Dedifferentiated amniotic fluid mesenchymal stem cell (primary cell): ENCODE data around the gene RARRES2.
"Not testable (repeated sequence)": the region's sequence is repeated elsewhere in the genome, so short reads cannot be mapped to it uniquely, and the experiment has no call there.

Experiments
- DNase-seq: peaks from one replicate; pipeline ENCODE4 v3.0.0-alpha.2; 2016; ENCODE audit errors: extremely low spot score

The RARRES2 gene

DNA sequence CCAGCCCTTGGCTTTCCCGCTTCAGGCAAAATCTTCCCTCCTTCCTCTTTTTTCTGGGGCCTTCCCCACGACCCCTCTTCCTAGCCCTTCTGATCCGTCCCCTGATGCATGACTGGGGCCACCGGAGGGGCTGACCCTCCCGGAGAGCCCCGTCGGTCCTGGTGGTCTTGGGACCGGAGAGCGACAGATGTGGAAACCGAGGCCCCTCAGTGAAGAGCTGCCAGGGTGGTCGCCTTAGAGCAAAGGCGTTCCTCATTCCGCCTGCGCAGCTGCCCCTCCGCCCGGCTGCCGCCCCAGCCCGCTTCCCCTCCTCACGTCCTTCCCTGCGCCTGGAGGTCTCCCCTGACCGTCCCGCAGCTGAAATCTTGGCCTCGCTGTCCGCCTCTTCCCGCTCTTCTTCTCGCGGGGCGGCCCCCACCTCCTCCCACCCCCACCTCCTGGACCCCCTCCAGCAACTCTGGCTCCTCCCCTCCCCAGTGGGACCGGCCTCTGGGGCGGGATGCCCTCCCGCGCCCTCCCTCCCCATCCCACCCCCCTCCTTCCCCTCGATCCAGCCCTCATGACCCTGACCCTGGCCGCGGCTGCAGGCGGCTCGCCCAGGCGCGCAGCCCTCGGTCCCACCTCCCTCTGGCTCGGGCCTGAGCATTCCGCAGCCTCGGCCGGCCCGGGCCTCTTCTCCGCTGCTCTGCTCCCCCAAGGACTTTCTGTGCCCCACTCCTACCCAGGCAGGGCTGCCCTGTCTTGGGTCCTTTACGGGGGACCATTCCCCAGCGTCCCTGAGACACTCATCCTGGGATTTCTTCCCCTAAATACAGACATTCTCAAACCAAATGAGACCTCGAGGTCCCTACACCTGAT lies at the start of gene RARRES2:
RARRES2 (minus strand) TSS at position 367 of the 858 bp plus-strand sequence. CDS start 1,020 bp downstream, outside the sequence.
- DNase-seq = no peak

DNA sequence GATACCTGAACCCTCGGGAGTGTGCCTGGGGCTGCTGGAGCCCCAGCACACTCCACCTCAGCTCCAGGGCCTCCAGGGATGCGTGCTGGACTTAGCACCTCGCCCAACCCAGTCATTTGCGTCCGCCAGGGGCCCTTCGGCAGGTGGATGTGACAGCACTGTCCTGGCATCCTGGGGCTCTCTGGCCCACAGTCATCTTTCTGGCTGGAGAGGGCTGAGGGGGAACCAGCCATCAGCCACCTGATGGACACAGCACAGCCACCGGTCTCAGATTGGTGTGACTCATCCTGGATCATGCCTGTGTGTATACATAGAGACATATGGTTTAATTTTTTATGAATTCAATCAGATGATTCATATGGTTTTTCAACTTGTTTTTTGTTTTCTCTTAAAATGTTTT lies 48.8 kb upstream of the RARRES2 start:
- DNase-seq = no peak

DNA sequence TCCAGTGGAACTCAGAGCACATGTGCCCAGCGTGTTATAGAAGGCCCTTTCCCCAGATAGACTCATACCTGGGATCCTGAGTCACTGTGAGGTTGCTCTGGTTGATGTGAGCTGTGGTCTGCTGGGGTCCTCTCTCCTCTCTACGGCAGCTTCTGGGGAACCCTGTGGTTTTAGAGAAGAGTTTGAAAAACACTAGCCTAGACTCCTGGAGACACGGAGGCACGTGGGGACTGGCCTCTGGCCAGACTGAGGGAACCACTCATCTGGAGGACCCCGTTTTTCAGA lies 48.0 kb upstream of the RARRES2 start:
- no peak for DNase-seq

DNA sequence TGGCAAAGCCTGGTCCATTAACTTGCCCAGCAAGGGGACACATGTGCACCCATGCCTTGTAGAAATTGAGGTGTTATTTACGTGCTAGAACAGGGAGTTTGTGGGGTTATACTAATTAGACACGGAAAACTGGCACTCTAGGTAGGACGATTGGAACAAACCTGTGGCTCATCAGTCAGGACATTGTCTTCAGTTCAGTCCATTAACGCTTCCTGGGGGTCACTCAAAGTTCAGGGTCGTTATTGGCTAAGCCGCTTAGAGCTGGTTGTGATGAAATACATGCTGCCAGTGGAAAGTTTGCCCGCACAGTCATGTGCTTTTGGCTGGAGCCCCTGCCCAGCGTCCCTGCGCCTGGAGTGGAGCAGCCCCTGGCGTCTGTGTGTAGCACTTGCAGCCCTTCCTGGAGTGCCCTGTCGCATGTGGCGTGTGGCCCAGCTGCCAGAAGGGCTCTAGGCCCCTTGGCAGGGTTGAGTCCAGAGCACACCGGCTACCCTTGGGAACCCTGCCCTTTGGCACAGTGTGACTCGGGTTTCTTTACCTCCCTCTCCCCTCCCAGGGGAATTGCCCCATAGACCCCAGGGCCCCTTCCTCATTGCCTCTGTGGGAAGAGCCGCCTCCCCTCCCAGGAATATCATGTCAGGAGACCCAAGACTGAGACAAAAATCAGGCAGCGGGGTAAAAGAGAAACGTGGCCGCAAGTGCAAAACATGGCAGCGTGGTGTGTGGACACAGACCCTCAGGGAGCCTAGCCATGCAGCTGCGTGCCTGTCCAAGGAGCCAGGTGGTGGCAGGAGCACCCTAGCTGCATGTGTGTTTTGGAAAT lies 47.5 kb upstream of the RARRES2 start:
- DNase-seq = no peak

DNA sequence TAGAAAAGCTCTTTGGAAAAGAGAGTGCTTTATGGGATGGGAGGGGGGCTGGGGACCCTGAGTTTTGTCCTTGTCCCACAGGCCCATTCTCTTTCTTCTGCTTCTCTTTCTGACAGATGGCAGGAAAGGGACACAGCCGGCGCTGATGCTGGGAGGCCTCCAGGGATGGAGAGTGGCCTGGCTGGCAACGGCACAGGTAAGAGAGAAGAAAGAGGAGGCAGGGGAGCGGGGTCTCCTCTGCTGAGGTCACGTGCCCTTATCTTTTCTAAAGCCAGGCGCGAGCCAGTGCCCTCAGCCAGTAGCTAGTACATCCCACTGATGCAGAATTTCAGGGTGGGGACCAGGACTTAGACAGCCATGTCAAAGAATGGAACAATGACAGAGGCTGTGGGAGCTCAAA lies 46.9 kb upstream of the RARRES2 start:
- DNase-seq = no peak

DNA sequence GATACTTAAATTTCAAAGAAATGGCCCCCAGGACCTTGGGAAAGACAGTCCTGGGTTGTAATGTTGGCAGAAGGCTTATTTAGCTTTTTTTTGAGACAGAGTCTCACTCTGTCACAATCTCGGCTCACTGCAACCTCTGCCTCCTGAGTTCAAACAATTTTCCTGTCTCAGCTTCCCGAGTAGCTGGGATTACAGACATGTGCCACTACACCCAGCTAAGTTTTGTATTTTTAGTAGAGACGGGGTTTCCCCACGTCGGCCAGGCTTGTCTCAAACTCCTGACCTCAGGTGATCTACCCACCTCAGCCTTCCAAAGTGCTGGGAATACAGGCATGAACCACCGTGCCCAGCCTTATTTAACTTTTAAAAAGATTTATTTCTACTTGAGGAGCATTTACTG lies 44.5 kb upstream of the RARRES2 start:
- not testable (repeated sequence) for DNase-seq

DNA sequence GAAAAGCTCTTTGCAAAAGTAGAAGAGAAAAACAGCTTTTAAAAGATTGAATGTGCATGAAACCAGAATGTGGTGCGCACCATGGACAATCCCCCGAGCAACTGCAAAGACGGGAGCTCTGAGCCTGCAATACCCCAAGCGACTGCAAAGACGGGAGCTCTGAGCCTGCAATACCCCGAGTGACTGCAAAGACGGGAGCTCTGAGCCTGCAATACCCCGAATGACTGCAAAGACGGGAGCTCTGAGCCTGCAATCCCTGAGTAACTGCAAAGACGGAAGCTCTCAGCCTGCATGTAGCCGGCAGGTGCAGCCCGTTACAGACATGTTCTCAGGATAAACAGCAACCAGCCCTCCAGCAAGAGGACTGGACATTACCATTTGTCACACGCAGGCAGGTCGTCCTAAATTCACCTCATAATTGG lies 43.9 kb upstream of the RARRES2 start:
- no peak for DNase-seq

DNA sequence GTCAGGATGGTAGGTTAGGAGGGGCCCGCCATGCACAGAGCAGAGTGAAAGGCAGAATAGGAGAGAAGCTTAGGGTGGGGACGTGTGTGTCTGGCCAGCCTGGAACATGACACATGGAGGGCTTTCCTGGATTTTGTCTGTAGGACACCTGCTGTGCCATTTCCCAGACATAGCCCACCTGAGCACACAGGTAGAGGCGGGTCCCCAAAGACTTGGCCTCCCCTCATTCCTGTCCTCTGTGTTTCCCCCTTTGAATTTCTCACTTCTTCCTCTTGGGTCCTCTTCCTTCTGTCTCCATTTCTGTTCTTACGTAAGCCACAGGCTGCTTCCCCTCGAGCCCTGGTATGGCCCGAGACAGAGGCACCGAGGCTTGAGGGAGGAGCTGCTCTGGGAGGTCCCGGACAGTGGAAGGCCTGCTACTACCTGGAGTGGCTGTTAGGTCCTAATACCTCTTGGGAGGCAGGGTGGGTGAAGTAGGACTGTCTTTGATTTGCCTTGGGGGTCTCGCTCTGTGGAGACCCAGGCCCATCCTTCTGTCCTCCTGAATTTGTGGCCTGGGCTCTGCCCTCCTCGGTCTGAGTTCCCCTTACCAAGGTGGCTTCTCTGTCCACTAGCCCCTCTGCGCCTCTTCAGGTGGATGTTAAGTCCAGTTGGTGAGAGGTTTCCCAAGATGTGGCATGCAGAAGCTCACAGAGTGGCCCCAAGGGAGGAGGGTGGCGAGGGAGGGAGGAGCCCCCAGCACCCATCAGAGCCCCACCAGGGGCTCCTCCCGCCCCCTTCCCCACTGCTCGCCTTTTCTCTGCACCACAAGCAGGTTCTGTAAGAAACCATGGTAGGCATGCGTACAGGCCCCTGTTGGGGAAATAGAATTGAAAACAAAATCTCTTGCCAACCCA lies 43.2 kb upstream of the RARRES2 start:
- no peak for DNase-seq

DNA sequence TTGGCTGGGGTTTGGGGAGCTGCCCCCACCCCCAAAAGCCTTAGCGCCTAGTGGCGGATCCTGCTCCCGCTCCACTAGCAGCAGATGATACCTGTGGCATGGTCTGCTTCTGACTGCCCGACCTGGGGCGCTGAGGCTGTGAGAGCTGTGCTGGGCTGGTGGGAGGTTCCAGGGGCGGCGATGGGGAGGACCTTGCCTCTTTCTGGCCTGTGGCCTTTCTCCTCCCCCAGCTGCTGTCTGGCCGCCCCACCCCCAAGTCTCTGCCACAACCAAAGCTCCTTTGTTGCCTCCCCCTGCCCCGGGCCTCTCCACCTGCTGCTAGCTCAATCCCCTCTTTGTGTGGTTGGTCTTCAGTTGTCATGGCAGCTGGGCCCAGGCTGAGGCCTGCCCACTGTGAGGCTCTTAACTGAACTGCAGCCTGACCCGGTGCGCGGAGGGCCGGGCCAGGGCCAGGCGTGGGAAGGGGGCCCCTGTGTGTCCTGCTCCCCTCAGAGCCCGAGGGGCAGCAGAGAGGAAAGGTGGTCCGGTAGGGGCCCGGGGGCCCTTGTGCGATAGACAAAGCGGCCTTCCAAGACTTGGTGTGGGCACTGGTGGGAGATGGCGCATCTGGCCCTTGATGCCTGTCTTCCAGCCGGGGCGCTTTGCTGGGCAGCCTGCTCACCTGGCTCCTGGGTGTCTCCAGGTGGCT lies 42.4 kb upstream of the RARRES2 start:
- no peak for DNase-seq

DNA sequence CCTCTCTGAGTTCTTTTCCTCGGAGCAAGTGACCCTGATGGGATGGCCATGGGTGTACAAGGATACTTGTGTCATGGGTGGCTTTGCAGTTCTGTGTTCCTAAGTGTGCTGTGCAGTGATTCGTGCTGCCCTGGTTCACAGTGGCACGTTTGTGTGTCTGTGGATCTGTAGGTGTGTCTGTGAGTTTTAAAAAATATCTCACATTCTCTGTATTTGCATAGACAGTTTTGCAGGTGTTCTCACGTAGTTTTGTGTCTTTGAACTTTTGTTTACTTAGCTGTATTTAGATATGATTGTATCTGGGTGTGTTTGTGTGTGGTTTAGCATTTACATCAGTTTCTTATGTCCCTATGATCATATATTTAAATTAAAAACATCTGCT lies 41.4 kb upstream of the RARRES2 start:
- no peak for DNase-seq

DNA sequence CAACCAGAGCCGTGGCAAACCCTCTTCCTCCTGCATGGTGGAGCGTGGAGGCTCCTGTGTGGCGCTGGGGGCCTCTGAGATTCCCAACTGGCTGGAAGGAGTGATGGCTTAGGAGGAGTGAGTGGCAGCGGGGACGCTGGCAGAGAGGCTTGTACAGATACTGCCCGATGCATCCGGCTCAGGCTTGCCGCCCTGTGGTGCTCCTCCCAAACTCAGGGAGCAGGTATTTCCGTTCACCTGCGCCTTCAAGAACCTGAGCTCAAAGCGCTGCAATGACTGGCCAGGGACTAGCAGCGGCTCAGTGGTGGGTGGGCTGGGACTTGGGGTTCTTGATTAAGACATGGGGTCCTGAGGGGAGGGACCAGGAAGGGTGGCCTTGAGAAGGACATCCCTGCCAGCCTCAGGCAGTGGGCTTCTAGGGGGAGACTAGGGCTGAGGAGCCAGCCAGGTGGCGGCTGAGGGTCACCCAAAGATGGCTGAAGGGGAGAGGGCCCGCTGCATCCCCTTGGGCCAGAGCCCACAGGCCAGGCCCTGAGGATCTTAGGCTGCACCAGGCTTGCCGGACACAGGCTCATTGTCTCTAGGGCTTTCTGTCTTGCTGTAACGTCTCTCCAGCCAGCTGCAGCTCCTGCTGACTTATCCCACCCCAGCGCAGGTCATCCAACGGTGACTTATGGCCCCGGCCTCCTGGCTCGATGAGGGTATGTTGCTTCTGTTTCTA lies 40.9 kb upstream of the RARRES2 start:
- DNase-seq = no peak

DNA sequence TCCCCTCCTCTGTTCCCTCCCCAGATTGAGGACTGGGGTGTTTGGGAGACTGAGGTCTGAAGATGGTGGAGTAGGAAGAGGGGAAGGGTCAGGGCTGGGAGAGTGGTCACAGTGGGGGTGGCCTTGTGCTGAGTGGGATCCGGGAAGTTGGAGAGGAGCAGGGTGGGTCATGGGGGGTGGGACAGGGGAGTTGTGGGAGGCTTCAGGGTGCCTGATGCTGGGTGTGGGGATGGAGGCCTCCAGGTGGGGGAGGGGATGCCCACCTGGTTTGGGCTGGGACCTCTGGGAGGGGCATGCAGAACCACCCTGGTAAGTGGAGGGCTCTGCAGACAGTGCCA lies 40.3 kb upstream of the RARRES2 start:
- no peak for DNase-seq

DNA sequence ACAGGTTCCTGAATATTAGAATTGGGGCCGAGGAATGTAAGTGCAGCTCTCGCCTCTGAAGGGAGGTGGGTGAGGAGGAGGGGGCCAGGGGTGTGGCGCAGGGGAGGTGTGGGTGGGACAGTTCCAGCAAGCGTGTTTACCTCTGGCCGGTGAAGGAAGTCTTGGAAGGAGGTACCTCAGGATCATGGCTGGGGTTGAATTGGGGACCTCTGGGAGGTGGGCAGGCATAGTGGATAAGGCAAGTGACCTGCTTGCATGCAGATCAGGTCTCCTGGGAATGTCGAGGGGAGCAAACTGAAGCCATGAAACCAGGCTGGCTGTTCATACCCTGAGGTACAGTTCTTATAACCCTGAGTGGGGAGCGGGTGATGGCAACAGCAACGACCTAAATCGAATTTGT lies 39.7 kb upstream of the RARRES2 start:
- DNase-seq = no peak

DNA sequence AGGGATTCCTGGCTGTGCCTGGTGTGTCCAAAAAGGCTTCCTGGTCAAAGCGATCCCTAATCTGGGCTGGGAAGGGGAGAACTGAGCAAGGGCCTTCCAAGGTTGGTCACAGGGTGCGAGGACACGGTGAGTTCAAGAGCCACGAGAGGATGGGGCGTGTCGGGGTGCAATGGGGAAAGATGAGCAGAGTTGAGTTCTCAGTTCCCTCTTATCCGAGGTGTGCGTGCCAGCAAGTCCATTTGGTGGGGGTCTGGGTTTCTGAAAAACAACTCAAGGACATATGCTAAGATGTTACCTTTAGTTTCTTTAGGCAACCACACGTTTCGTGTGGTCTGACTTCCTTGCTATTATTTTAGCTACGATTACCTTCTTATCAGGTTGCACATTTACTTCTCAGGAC lies 39.0 kb upstream of the RARRES2 start:
- DNase-seq = no peak

DNA sequence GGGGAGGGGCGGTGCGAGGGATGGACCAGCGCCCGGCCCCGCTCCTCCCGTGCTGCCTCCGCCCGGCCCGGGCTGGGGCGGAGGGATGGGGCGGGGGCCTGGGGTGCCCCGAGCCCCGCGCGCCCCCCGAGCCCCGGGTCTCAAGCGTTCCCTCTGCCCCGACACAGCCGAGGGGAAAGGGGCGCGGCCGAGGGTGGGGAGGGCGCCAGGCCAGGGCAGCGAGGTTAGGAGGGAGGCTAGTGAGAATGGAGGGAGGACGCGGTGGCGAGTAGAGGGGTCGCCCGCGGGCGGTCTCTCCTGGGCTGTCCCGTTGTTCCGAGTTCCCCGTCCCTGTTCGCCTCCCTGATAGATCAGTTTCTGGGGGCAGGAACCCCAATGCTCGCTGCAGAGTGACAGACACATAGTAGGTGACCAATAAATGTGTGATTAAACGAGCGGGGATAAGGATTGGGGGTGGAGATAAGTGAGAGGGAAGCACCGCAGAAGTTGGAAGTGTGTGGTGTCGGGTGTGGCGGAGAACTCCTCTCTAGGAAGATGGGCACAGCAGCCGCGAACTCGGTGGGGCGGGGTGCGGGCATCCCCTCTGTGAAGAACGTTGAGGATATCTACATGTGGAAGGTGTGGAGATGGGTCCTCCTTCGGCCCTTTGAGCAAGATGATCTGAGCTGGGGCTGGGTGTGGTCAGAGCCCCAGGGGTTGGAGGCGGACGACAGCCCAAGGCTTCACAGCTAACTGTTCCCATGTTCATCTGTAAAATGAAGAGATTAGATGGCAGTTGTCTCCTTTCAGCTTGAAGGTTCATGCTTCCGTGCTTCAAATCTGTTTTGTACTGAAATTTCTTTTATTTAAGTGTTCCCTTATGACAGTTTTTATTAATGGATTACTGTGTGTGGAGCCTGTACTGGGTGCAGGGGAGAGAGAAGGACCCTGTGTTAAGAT lies 38.3 kb upstream of the RARRES2 start:
- no peak for DNase-seq

DNA sequence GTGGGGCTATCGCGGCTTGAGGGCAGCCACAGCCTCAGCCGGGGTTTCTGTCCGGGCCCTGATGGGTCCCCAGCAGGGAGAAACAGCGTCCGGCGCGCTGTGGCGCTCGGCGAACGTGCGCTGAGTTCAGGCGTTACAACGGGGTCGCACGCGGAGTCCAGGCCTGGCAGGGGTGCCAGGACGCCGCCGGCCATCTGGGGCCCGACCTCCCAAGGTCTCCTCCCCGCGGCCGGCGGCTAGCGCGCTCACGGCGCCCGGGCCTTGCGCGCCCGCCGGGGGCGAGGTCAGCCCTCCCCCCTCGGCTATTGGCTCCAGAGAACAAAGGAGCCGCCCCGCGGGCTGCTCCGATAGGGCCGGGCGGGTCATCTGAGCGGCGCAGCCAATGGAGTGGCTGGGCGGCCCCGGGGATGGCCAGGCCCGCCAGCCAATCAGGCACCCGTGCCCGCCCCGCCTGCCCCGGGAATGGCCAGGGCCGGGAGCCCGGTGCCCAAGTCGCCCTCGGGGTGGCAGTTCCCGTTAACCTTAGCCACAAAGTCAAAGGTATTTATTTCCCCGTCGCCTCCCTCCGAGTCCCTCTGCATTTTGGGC lies 37.5 kb upstream of the RARRES2 start, which contains the start of gene ZNF775:
ZNF775 (plus strand) TSS at position 478 of the 588 bp plus-strand sequence. CDS start 9,141 bp downstream, outside the sequence.
- peak; percentile 90 for DNase-seq

DNA sequence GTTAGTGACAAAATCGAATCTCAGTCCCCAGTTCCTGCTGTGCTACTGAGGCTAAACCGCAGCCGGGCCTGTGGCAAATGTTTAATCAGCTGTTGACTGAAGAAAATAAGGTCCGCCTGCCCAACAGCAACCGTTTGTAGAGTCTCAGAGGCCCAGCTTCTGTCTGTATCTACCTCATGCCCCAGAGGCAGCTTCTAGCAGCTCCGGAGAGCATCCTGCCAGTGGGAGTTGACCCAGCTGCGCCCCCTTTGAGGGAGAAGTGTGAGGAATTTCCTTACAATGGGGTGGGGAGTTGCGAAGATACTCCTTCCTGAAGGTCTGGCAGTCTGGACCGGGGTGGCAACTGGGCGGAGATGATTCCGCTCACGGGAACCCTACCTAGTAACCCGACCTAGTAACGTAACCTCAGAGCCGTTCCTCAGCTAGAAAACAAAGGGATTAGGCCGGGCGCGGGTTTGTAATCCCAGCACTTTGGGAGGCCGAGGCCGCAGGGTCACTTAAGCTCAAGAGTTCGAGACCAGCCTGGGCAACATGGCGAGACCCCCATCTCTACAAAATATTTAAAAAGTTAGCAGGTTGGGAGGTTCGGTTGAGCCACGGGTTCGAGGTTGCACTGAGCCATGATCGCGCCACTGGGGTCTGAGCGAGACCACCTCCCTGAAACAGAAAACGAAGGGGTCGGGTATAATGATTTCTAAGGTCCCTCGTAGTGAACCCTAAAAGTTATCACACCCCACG lies 36.9 kb upstream of the RARRES2 start:
- DNase-seq = no peak

DNA sequence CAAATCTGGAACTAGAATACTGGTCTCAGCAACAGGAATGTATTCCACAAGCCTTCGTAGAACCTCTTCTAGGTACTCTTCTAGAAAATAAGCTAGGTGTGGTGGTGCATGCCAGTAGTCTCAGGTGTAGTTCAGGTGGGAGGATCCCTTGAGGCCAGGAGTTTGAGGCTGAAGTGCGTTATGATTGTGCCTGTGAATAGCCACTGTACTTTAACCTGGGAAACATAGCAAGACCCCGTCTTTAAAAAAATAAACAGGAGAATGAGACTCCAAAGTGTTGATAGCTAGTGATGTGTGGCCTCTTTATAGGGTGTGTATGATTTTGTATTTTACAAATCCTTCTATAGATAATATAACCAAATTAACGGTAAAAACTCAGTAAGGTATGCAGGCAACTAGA lies 36.2 kb upstream of the RARRES2 start:
- no peak for DNase-seq

DNA sequence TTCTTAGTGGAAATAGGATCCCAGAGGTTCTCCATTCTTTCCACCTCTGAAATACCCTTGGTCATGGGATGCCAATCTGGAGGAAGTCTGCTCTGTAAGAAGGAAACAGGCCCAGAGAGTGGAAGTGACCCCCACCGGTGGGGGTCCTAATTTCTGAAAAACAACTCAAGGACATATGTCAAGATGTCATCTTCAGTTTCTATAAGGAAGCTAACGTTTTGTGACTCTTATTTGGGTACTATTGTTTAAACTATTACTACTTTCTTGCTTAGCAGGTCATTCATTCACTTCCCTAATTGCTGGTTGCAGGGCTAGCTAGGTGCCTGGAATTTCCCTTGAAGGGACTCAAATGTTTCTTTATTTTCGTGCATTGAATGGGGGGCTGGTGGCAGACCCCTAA lies 35.8 kb upstream of the RARRES2 start:
- DNase-seq = no peak
